ENCODE data around the gene TBC1D20. TPM values are rescaled to one million over a fixed set of nuclear protein-coding genes. Genes with fewer than 3 reads are reported as not detected.
A peak's percentile ranks its signal among the peaks of the same experiment; 100 is the strongest.

TBC1D20 gene
- total RNA-seq, 1 donor from 2014 or later = 52.8 TPM

DNA sequence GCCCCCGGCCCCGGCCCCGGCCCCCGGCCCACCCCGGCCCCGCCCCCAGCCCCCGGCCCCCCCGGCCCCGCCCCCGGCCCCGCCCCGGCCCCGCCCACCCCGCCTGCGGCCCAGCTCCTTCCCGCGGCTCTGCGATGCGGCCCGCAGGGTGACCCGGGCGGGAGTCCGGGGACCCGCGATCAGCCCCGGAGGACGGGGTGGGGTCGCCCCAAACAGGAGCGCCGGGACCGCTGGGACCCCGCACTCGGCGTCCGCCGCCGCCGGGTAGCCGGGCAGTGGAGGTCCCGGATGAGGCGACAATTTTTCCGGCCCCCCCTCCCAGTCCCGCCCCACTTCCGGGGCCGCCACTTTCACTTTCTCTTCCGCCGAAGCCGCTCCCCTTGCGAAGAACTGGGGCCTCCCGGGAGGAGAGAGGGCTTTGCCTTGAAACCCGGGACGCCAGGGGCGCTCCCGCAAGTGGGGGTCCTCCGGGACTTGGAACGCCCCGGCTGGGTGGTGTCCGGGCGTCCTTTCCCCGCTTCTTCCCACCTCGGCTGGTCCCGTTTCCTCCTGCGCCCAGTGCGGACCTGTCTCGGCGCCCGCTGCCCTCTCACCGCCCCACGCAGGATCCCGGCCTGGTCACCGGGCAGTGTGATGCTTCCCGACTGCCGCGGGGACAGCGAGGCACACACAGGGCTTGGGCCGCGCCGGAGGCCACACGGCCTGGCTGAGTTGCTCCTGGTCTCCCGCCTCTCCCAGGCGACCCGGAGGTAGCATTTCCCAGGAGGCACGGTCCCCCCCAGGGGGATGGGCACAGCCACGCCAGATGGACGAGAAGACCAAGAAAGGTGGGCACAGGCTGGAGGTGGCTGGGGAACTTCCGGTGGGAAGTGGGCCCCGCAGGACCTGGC lies 54.1 kb downstream of the TBC1D20 start, which contains the start of gene RBCK1:
Gene RBCK1, plus strand, starts transcription at position 347 of the 890 bp plus-strand sequence. Its CDS starts 459 bp downstream, at position 806.
- Mint-ChIP-seq H3K4me3 (ENCODE audit: unreplicated experiment) (peak within 1 kb of the TSS; percentile 82), H3K9me3 (ENCODE audit: unreplicated experiment) (peaks cover 4% of the 10 kb centered on the region), H3K27ac (ENCODE audit: unreplicated experiment) (peak within 1 kb of the TSS; percentile 90), H3K27me3 (ENCODE audit: unreplicated experiment) (no peaks in the 10 kb centered on the region), H3K4me1 (ENCODE audit: unreplicated experiment) (peaks cover 28% of the 10 kb centered on the region), H3K36me3 (ENCODE audit: unreplicated experiment) (peaks cover 24% of the 10 kb centered on the region)
- DNase-seq (ENCODE audit: extremely low spot score, unreplicated experiment) = peak; percentile 95
- TF ChIP-seq, protein P1, sequence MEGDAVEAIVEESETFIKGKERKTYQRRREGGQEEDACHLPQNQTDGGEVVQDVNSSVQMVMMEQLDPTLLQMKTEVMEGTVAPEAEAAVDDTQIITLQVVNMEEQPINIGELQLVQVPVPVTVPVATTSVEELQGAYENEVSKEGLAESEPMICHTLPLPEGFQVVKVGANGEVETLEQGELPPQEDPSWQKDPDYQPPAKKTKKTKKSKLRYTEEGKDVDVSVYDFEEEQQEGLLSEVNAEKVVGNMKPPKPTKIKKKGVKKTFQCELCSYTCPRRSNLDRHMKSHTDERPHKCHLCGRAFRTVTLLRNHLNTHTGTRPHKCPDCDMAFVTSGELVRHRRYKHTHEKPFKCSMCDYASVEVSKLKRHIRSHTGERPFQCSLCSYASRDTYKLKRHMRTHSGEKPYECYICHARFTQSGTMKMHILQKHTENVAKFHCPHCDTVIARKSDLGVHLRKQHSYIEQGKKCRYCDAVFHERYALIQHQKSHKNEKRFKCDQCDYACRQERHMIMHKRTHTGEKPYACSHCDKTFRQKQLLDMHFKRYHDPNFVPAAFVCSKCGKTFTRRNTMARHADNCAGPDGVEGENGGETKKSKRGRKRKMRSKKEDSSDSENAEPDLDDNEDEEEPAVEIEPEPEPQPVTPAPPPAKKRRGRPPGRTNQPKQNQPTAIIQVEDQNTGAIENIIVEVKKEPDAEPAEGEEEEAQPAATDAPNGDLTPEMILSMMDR (IDR thresholded peaks at IDR 0.05) = no peak

DNA sequence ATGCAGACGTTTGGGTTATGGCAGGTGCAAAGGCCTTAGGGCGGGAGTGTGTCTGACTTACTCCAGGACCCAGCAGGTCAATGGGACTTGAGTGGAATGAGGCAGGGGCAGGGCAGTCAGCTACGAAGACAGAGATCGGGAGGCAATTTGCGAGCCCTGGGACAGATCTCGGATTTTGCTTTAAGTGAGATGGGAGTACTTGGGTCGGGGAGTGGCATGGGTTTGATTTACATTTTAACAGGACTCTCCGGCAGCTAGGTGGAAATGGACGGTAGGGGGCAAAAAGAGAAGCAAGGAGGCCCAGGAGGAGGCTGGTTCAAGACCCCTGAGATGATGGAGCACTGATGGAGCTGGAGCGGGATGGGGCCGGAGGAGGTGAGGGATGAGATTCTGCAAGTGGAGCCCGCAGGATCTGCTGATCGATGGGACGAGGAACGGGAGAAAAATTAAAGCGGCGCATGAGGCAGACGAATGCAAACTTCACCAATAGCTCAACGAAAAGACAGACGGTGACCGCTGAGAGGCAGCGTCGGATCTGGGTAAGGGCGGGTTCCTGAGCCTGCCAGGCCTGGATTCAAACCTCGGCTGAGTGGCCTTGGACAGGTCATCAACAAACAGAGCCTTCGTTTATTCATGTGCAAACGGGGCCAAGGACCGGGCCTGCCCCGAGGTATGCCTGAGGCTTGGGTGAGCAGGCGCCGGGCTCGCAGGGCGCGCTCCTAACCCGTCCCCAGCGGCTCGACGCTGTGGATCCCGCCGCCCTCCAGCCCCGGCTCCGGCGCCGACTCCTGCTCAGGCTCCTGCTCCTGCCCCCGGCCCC lies 55.0 kb downstream of the TBC1D20 start:
- Mint-ChIP-seq H3K36me3 (ENCODE audit: unreplicated experiment) (peaks cover 18% of the 10 kb centered on the region), H3K4me3 (ENCODE audit: unreplicated experiment) (peak overlapping the region; percentile 79), H3K9me3 (ENCODE audit: unreplicated experiment) (peaks cover 4% of the 10 kb centered on the region), H3K27ac (ENCODE audit: unreplicated experiment) (peak overlapping the region; percentile 90), H3K27me3 (ENCODE audit: unreplicated experiment) (no peaks in the 10 kb centered on the region), H3K4me1 (ENCODE audit: unreplicated experiment) (peaks cover 28% of the 10 kb centered on the region)
- DNase-seq (ENCODE audit: extremely low spot score, unreplicated experiment) = peak; percentile 91
- TF ChIP-seq, protein P1 (IDR thresholded peaks at IDR 0.05) = peak; percentile 42

DNA sequence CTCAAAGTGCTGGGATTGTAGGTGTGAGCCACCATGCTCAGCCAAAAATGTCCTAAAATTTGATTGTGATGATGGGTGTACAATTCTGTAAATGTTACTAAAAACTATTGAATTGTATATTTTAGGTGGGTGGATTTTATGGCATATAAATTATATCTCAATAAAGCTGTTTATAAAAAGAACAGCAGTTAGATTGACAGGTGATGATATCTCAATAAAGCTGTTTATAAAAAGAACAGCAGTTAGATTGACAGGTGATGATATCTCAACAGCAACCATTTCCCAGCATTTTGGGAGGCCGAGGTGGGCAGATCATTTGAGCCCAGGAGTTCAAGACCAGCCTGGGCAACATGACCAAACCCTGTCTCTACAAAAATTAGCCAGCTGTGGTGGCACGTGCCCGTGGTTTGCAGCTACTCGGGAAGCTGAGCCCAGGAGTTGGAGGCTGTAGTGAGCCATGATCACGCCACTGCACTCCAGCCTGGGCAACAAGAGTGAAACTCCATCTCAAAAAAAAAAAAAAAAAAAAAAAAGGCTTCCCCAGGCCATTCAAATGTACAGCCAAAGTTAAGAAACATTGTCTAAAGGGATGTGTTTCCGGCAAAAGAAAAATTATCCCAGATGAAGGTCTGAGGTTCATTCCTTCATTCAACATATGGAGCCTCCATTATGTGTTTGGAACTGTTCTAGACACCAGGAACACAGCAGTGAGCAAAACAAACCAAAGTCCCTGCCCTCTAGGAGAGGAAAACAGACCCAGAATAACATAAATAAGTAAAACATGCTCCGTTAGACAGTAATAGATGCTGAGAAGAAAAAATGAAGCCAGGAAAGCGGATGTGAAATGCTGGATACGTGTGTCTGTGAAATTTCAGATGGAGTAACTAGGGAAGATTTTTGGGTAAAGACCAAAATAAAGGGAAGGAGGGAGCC lies 55.9 kb downstream of the TBC1D20 start:
- no peaks in the 10 kb centered on the region for H3K27me3 Mint-ChIP-seq (ENCODE audit: unreplicated experiment)
- no peaks in the 10 kb centered on the region for H3K9me3 Mint-ChIP-seq (ENCODE audit: unreplicated experiment)
- H3K36me3 Mint-ChIP-seq (ENCODE audit: unreplicated experiment) = peaks cover 10% of the 10 kb centered on the region
- peak overlapping the region; percentile 90 for H3K27ac Mint-ChIP-seq (ENCODE audit: unreplicated experiment)
- H3K4me3 Mint-ChIP-seq (ENCODE audit: unreplicated experiment) = peak overlapping the region; percentile 79
- TF ChIP-seq, protein P1 (IDR thresholded peaks at IDR 0.05) = no peak
- peaks cover 33% of the 10 kb centered on the region for H3K4me1 Mint-ChIP-seq (ENCODE audit: unreplicated experiment)
- no peak for DNase-seq (ENCODE audit: extremely low spot score, unreplicated experiment)

DNA sequence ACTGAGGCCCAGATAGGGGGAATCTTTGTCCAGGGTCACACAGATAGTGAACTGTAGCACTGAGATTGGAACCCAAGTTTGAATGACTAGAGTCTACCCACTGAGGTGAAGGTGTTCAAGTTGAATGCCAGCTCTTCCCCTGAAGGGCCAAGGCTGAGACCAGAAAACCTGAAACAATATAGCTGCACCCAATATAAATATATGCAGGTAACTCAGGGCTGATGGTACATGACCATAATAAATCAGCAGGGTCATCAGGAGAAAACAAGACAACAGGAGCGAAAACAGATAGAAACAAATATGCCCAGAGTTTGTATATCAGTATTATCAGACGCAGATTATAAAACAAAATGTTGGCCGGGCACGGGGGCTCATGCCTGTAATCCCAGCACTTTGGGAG lies 58.2 kb downstream of the TBC1D20 start:
- no peaks in the 10 kb centered on the region for H3K9me3 Mint-ChIP-seq (ENCODE audit: unreplicated experiment)
- no peak overlapping the region for H3K4me3 Mint-ChIP-seq (ENCODE audit: unreplicated experiment)
- H3K27ac Mint-ChIP-seq (ENCODE audit: unreplicated experiment) = no peak overlapping the region
- H3K4me1 Mint-ChIP-seq (ENCODE audit: unreplicated experiment) = peaks cover 17% of the 10 kb centered on the region
- no peaks in the 10 kb centered on the region for H3K27me3 Mint-ChIP-seq (ENCODE audit: unreplicated experiment)
- DNase-seq (ENCODE audit: extremely low spot score, unreplicated experiment) = no peak
- H3K36me3 Mint-ChIP-seq (ENCODE audit: unreplicated experiment) = no peaks in the 10 kb centered on the region
- TF ChIP-seq, protein P1 (IDR thresholded peaks at IDR 0.05) = no peak

Data from osteocyte (in vitro differentiated cells).